ENCODE data around the gene DPCD. TPM values are rescaled to one million over a fixed set of nuclear protein-coding genes. Genes with fewer than 3 reads are reported as not detected.

The DPCD gene
- total and polyA plus RNA-seq, 10 of the 15 experiments (the other 5 are each of a cell fraction or from before 2014, with no cell fraction given) = 9.7 to 50.9 (median 26.3) TPM

GRCh38 chr10:101563497-101564040, 24.6 kb upstream of the DPCD start (continued):
- TF ChIP-seq ZNF384 (IDR thresholded peaks at IDR 0.05; ENCODE audit: borderline replicate concordance, low read depth, low read length) (no peak), NRF1 (conservative IDR thresholded peaks at IDR 0.05; ENCODE audit: low read depth, low read length) (no peak), FOS (IDR thresholded peaks at IDR 0.05; ENCODE audit: borderline replicate concordance, extremely low read depth, insufficient read length) (no peak), SREBF2 (IDR thresholded peaks at IDR 0.05; ENCODE audit: low read length) (no peak), NBN (IDR thresholded peaks at IDR 0.05) (no peak), SUPT20H (IDR thresholded peaks at IDR 0.05; ENCODE audit: borderline replicate concordance, control insufficient read depth, low read depth, low read length) (no peak), IRF5 (IDR thresholded peaks at IDR 0.05; ENCODE audit: borderline replicate concordance) (no peak), POLR2AphosphoS2 (IDR thresholded peaks at IDR 0.05; ENCODE audit: low read depth, low read length) (no peak)

- intact Hi-C loops (cut with micrococcal nuclease; ENCODE audit: unreplicated experiment) = no loop called here
- ATAC-seq = no peak
- FAIRE-seq = no peak
- TF ChIP-seq IRF4 (IDR thresholded peaks at IDR 0.05; ENCODE audit: low read depth, low read length) = no peak
- TF ChIP-seq ZBTB4 (CRISPR knock-in tag; IDR thresholded peaks at IDR 0.05) = no peak
- TF ChIP-seq RELB (IDR thresholded peaks at IDR 0.05; ENCODE audit: low read depth) = no peak
- TF ChIP-seq CHD4 (IDR thresholded peaks at IDR 0.05) = no peak
- no peak for TF ChIP-seq PML (IDR thresholded peaks at IDR 0.05; ENCODE audit: low read length)
- no peak for TF ChIP-seq FOXM1 (IDR thresholded peaks at IDR 0.05; ENCODE audit: low read depth, low read length)
- TF ChIP-seq RAD51 (IDR thresholded peaks at IDR 0.05) = no peak
- no peak for TF ChIP-seq NFYA (IDR thresholded peaks at IDR 0.05; ENCODE audit: borderline replicate concordance, low read depth, low read length)
- no peak for TF ChIP-seq KAT2A (conservative IDR thresholded peaks at IDR 0.05; ENCODE audit: control insufficient read depth, low read depth, low read length)
- TF ChIP-seq MTA2 (IDR thresholded peaks at IDR 0.05; ENCODE audit: low read depth) = no peak
- no peak for TF ChIP-seq MYB (IDR thresholded peaks at IDR 0.05; ENCODE audit: borderline replicate concordance, low read depth, low read length)
- ChIA-PET POLR2A (no interaction called here), SMC1A (ENCODE audit: uncharacterized antibody, unreplicated experiment) (no interaction called here), CTCF (no interaction called here), RAD21 (ENCODE audit: unreplicated experiment) (no interaction called here)
- no peak overlapping the region for H2AFZ ChIP-seq (ENCODE audit: control insufficient read depth, low read depth, low read length)
- DNase-seq (ENCODE audit: low read depth, low spot score) = no peak
- H3K36me3 ChIP-seq (ENCODE audit: control insufficient read depth in 2 of 2, insufficient read depth in 2 of 2, low read length in 1 of 2) = no peaks in the 10 kb centered on the region
- H3K4me1 ChIP-seq (ENCODE audit: control insufficient read depth, insufficient read depth, low read length) = peaks cover 13% of the 10 kb centered on the region
- no peak overlapping the region for H3K9ac ChIP-seq (ENCODE audit: control insufficient read depth, insufficient read depth, low read length)
- in situ Hi-C loops (cut with MboI) = no loop called here
- H3K4me3 ChIP-seq = no peak overlapping the region
- H4K20me1 ChIP-seq (ENCODE audit: control insufficient read depth, insufficient read depth) = no peaks in the 10 kb centered on the region
- peaks cover 0 to 4% of the 10 kb centered on the region in 2 experiments; a peak in 1 of 4 replicates for H3K27me3 ChIP-seq (replicated peaks in 1 of 2; ENCODE audit: control insufficient read depth in 2 of 2, insufficient read depth in 2 of 2, low read length in 1 of 2)
- BruUV-seq (replicated peaks) = no TSS peak
- no peak overlapping the region for H3K27ac ChIP-seq (ENCODE audit: control insufficient read depth, insufficient read depth)
- H3K4me2 ChIP-seq (ENCODE audit: control insufficient read depth, insufficient read depth) = no peak overlapping the region
- no peaks in the 10 kb centered on the region for H3K9me3 ChIP-seq (replicated peaks; ENCODE audit: control insufficient read depth, insufficient read depth, low read length)
- no peaks in the 10 kb centered on the region for H3K79me2 ChIP-seq (ENCODE audit: control insufficient read depth, insufficient read depth, low read length)
- 73% methylated on average over 15 of the region's 15 CpGs for WGBS (ENCODE audit: insufficient coverage, insufficient replicate concordance, low lambda C conversion rate, missing lambda C conversion rate)
These were observed 23.6 kb upstream of the DPCD start for GRCh38 chr10:101564490-101564991.

All from GM12878 (cell line).